AG04450 (cell line): ENCODE results near the gene DPP3. TPM values are rescaled to one million over a fixed set of nuclear protein-coding genes. Genes with fewer than 3 reads are reported as not detected.

Experiments used
- CTCF ChIA-PET: fragments of 300-600, 350-600 bp; formaldehyde crosslinking; extraction: SDS; loops from one replicate; lab custom pipeline; 2022; ENCODE audit warnings: antibody characterized with exemption, inconsistent platforms; lab: Charles Lee
- POLR2A ChIA-PET: fragments of 350-600 bp; formaldehyde crosslinking; extraction: SDS; loops from one replicate; lab custom pipeline; 2021; ENCODE audit warnings: antibody characterized with exemption, inconsistent platforms; lab: Yijun Ruan, JAX
- DNase-seq: peaks from one replicate; pipeline ENCODE4 v3.0.0-alpha.2; 2011; ENCODE audit warnings: low read depth, low spot score
- H3K27ac ChIP-seq: one replicate; pipeline ENCODE4 v1.5.1; 2012; ENCODE audit warnings: low read depth, low read length, control low read depth
- H3K27me3 ChIP-seq: one replicate; pipeline ENCODE4 v1.6.0; 2012; ENCODE audit warnings: low read length; ENCODE audit not compliant: control insufficient read depth, insufficient read depth
- H3K4me3 ChIP-seq: 2 replicates; pipeline ENCODE4 v1.5.1; 2011; ENCODE audit warnings: mild to moderate bottlenecking, low read depth, low read length, control low read depth
- H3K9me3 ChIP-seq: 2 replicates; pipeline ENCODE4 v1.5.1; 2012; ENCODE audit warnings: low read length; ENCODE audit not compliant: control insufficient read depth, insufficient read depth
- polyA plus RNA-seq: library from polyadenylated mRNA; depleted of rRNA; stranded (reverse); fragments of >200 nt; gene quantifications from 2 replicates; pipeline ENCODE4 v1.2.3, GENCODE V29; 2011; rRNA removed
- small RNA-seq: library from RNA; depleted of rRNA; stranded (forward); fragments of <200 nt; gene quantifications from one replicate; pipeline ENCODE3, GENCODE V24; 2012; ENCODE audit warnings: low read depth; ENCODE audit not compliant: insufficient read length
- TF ChIP-seq, protein P1 (sequence below): IDR thresholded peaks from 2 replicates; pipeline ENCODE4 v1.5.1; 2011; ENCODE audit warnings: low read depth, low read length, control low read depth, inconsistent platforms

DPP3 gene
- polyA plus RNA-seq, 1 experiment, result 54.6 TPM

DNA sequence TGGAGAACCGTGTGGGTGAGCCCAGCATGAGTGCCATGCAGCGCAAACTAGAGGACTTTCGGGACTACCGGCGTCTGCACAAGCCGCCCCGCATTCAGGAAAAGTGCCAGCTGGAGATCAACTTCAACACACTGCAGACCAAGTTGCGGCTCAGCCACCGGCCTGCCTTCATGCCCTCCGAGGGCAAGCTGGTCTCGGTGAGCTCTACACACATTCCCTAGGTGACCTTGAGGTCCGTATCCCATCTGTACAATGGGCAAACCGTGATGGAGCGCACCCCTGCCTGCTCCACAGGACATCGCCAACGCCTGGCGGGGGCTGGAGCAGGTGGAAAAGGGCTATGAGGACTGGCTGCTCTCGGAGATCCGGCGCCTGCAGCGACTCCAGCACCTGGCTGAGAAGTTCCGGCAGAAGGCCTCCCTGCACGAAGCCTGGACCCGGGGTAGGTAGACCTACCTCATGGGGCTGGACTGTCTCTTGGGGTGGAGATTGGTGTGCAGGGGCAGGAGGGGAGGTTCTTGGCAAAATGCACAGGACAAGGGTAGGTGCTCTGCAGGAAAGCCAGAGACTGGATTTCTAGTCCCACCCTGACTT is 77.6 kb downstream of the DPP3 start:
- Histone ChIP-seq H3K27ac (no peak overlapping the region), H3K9me3 (peaks cover 3% of the 10 kb centered on the region; the same call in 1 of the 2 replicates), H3K4me3 (no peak overlapping the region), H3K27me3 (peaks cover 32% of the 10 kb centered on the region)
- DNase-seq, result no peak
- ChIA-PET CTCF (interaction anchor here (0.5 kb wide), 1 partner anchor 429 kb away, joined by 6 read pairs; no protein-coding TSS in a partner anchor), POLR2A (no interaction called here)
- TF ChIP-seq, protein P1, sequence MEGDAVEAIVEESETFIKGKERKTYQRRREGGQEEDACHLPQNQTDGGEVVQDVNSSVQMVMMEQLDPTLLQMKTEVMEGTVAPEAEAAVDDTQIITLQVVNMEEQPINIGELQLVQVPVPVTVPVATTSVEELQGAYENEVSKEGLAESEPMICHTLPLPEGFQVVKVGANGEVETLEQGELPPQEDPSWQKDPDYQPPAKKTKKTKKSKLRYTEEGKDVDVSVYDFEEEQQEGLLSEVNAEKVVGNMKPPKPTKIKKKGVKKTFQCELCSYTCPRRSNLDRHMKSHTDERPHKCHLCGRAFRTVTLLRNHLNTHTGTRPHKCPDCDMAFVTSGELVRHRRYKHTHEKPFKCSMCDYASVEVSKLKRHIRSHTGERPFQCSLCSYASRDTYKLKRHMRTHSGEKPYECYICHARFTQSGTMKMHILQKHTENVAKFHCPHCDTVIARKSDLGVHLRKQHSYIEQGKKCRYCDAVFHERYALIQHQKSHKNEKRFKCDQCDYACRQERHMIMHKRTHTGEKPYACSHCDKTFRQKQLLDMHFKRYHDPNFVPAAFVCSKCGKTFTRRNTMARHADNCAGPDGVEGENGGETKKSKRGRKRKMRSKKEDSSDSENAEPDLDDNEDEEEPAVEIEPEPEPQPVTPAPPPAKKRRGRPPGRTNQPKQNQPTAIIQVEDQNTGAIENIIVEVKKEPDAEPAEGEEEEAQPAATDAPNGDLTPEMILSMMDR, result no peak

Small RNA genes lying within 50 kb of the gene (small RNA-seq; reads per million reads assigned to genes)
- gene RF00416, result not detected

Other genes with a start within 250 kb of the DPP3 start
- gene KLC2, start 222.7 kb upstream of the DPP3 start, polyA plus RNA-seq, result 6.4 and 8.5 TPM in 2 replicates
- gene RAB1B, start 211.8 kb upstream of the DPP3 start, polyA plus RNA-seq, result 127 and 183 TPM in 2 replicates
- 2.0 and 2.8 TPM in 2 replicates for gene CNIH2, start 202.3 kb upstream of the DPP3 start, polyA plus RNA-seq
- 126 and 140 TPM in 2 replicates for gene YIF1A, start 191.3 kb upstream of the DPP3 start, polyA plus RNA-seq
- gene TMEM151A, start 188.5 kb upstream of the DPP3 start, polyA plus RNA-seq, result not detected in 2 replicates
- gene CD248, start 163.4 kb upstream of the DPP3 start, polyA plus RNA-seq, result 105 and 128 TPM in 2 replicates
- gene RIN1, start 144.0 kb upstream of the DPP3 start, polyA plus RNA-seq, result 6.7 and 9.0 TPM in 2 replicates
- gene BRMS1, start 135.3 kb upstream of the DPP3 start, polyA plus RNA-seq, result 35.2 and 39.3 TPM in 2 replicates
- gene B4GAT1, start 132.8 kb upstream of the DPP3 start, polyA plus RNA-seq, result 15.9 and 17.7 TPM in 2 replicates
- gene SLC29A2, start 108.7 kb upstream of the DPP3 start, polyA plus RNA-seq, result 0.16 and 0.46 TPM in 2 replicates
- 0.12 and 0.14 TPM in 2 replicates for gene NPAS4, start 59.4 kb upstream of the DPP3 start, polyA plus RNA-seq
- 43.1 and 55.1 TPM in 2 replicates for gene MRPL11, start 41.6 kb upstream of the DPP3 start, polyA plus RNA-seq
- 4.6 and 5.6 TPM in 2 replicates for gene PELI3, start 13.5 kb upstream of the DPP3 start, polyA plus RNA-seq
- gene BBS1, start 30.2 kb downstream of the DPP3 start, polyA plus RNA-seq, result 17.7 and 21.1 TPM in 2 replicates
- gene ZDHHC24, start 65.6 kb downstream of the DPP3 start, polyA plus RNA-seq, result 6.2 and 6.8 TPM in 2 replicates
- 0.11 TPM in 2 replicates for gene ACTN3, start 66.5 kb downstream of the DPP3 start, polyA plus RNA-seq
- gene CTSF, start 88.2 kb downstream of the DPP3 start, polyA plus RNA-seq, result 24.3 and 28.1 TPM in 2 replicates
- 0.11 and 0.19 TPM in 2 replicates for gene CCDC87, start 112.6 kb downstream of the DPP3 start, polyA plus RNA-seq
- gene CCS, start 112.8 kb downstream of the DPP3 start, polyA plus RNA-seq, result 26.7 and 30.3 TPM in 2 replicates
- 21.4 and 25.0 TPM in 2 replicates for gene RBM14, start 136.2 kb downstream of the DPP3 start, polyA plus RNA-seq
- gene RBM4, start 158.3 kb downstream of the DPP3 start, polyA plus RNA-seq, result 234 and 272 TPM in 2 replicates
- 37.4 and 43.8 TPM in 2 replicates for gene RBM4B, start 197.5 kb downstream of the DPP3 start, polyA plus RNA-seq
- gene SPTBN2, start 248.8 kb downstream of the DPP3 start, polyA plus RNA-seq, result 0.09 and 0.21 TPM in 2 replicates